Activated B cell treated with CpG ODN at 0.5 μM for 24 hours (primary cell): ENCODE data around the gene PRDM16. TPM values are rescaled to one million over a fixed set of nuclear protein-coding genes. Genes with fewer than 3 reads are reported as not detected.

Source experiments
- ATAC-seq: fragments of 200-7000 bp; cut with Tn5 transposase; one replicate; pipeline ENCODE4 v1.10.0; 2021; ENCODE audit warnings: low read depth, mild to moderate bottlenecking, moderate library complexity
- CTCF ChIA-PET: fragments of 350-600 bp; sonication (Branson Sonifier 250); formaldehyde crosslinking; loops from one replicate; lab custom pipeline; 2021; ENCODE audit warnings: antibody characterized with exemption; lab: Charles Lee
- POLR2A ChIA-PET: fragments of 350-600 bp; sonication (Branson Sonifier 250); formaldehyde crosslinking; loops from one replicate; lab custom pipeline; 2021; ENCODE audit warnings: antibody characterized with exemption; lab: Charles Lee
- DNase-seq: peaks from one replicate; pipeline ENCODE4 v3.0.0; 2022
- H3K27ac Mint-ChIP-seq: one replicate; pipeline ENCODE4 v1.8.0; 2020; ENCODE audit warnings: mixed read lengths
- H3K27me3 Mint-ChIP-seq: one replicate; pipeline ENCODE4 v1.8.0; 2021; ENCODE audit warnings: mixed read lengths
- H3K36me3 Mint-ChIP-seq: one replicate; pipeline ENCODE4 v1.8.0; 2021; ENCODE audit warnings: low read depth, mixed read lengths
- H3K4me1 Mint-ChIP-seq: one replicate; pipeline ENCODE4 v1.8.0; 2021; ENCODE audit warnings: mixed read lengths
- H3K4me3 Mint-ChIP-seq: one replicate; pipeline ENCODE4 v1.8.0; 2020; ENCODE audit warnings: mild to moderate bottlenecking, mixed read lengths
- H3K9me3 Mint-ChIP-seq: one replicate; pipeline ENCODE4 v1.8.0; 2020; ENCODE audit warnings: mixed read lengths
- CTCF ChIP-seq: fragments of 200-600 bp; IDR thresholded peaks from one replicate; pipeline ENCODE4 v1.8.0; 2022; ENCODE audit warnings: antibody characterized with exemption, mild to moderate bottlenecking
- intact Hi-C: fragments of 100-400 bp; cut with micrococcal nuclease; formaldehyde crosslinking; loops from one replicate; pipeline ENCODE4 v1.15.1; 2024
- total RNA-seq: library from RNA; stranded (reverse); gene quantifications from 2 replicates; pipeline ENCODE4 v1.2.3, GENCODE V29; 2022

PRDM16 gene
- total RNA-seq, 1 donor from 2014 or later, result not detected

- H3K4me1 Mint-ChIP-seq, result no peaks in the 10 kb centered on the region
- CTCF ChIA-PET, result no interaction called here
- peaks cover 13% of the 10 kb centered on the region for H3K27me3 Mint-ChIP-seq
- no peak overlapping the region for H3K4me3 Mint-ChIP-seq
- POLR2A ChIA-PET, result no interaction called here
- DNase-seq (no peak), ATAC-seq (no peak)
- H3K9me3 Mint-ChIP-seq, result no peaks in the 10 kb centered on the region
- intact Hi-C loops, result no loop called here
- H3K27ac Mint-ChIP-seq, result no peak overlapping the region
- no peaks in the 10 kb centered on the region for H3K36me3 Mint-ChIP-seq
- no peak for TF ChIP-seq CTCF
Observed at GRCh38 chr1:3152143-3152542, 83.1 kb downstream of the PRDM16 start.

GRCh38 chr1:3153197-3153596 lies 84.2 kb downstream of the PRDM16 start:
- no peaks in the 10 kb centered on the region for H3K9me3 Mint-ChIP-seq
- DNase-seq, result no peak
- POLR2A ChIA-PET, result no interaction called here

GRCh38 chr1:3153902-3154795 lies 85.1 kb downstream of the PRDM16 start:
- Mint-ChIP-seq H3K4me3 (no peak overlapping the region), H3K36me3 (no peaks in the 10 kb centered on the region), H3K27me3 (peaks cover 13% of the 10 kb centered on the region), H3K27ac (no peak overlapping the region), H3K9me3 (no peaks in the 10 kb centered on the region), H3K4me1 (no peaks in the 10 kb centered on the region)
- no peak for DNase-seq
- ChIA-PET CTCF (no interaction called here), POLR2A (no interaction called here)
- no peak for ATAC-seq
- no peak for TF ChIP-seq CTCF
- intact Hi-C loops, result no loop called here

More at GRCh38 chr1:3153197-3153596, 84.2 kb downstream of the PRDM16 start:
- CTCF ChIA-PET, result no interaction called here
- intact Hi-C loops, result no loop called here
- no peak for ATAC-seq
- no peak overlapping the region for H3K4me3 Mint-ChIP-seq
- no peak for TF ChIP-seq CTCF
- peaks cover 13% of the 10 kb centered on the region for H3K27me3 Mint-ChIP-seq
- H3K36me3 Mint-ChIP-seq, result no peaks in the 10 kb centered on the region
- no peak overlapping the region for H3K27ac Mint-ChIP-seq
- no peaks in the 10 kb centered on the region for H3K4me1 Mint-ChIP-seq

- no peak for DNase-seq
- ChIA-PET CTCF (no interaction called here), POLR2A (no interaction called here)
- H3K27ac Mint-ChIP-seq, result no peak overlapping the region
- H3K27me3 Mint-ChIP-seq, result peaks cover 13% of the 10 kb centered on the region
- H3K4me1 Mint-ChIP-seq, result no peaks in the 10 kb centered on the region
- no peaks in the 10 kb centered on the region for H3K36me3 Mint-ChIP-seq
- no peak for ATAC-seq
- TF ChIP-seq CTCF, result no peak
- no peaks in the 10 kb centered on the region for H3K9me3 Mint-ChIP-seq
- no peak overlapping the region for H3K4me3 Mint-ChIP-seq
- intact Hi-C loops, result no loop called here
Observed at GRCh38 chr1:3155056-3155925, 86.3 kb downstream of the PRDM16 start.

- Mint-ChIP-seq H3K9me3 (no peaks in the 10 kb centered on the region), H3K36me3 (no peaks in the 10 kb centered on the region), H3K4me1 (no peaks in the 10 kb centered on the region), H3K4me3 (no peak overlapping the region), H3K27ac (no peak overlapping the region), H3K27me3 (peaks cover 13% of the 10 kb centered on the region)
- intact Hi-C loops, result no loop called here
- DNase-seq (no peak), ATAC-seq (no peak)
- POLR2A ChIA-PET, result no interaction called here
- no peak for TF ChIP-seq CTCF
- CTCF ChIA-PET, result no interaction called here
Observed at GRCh38 chr1:3155926-3156220, 86.9 kb downstream of the PRDM16 start.
